Mammary epithelial cell (primary cell): ENCODE measurements around the gene PPP1R2.

Source experiments
- EZH2 ChIP-seq: IDR thresholded peaks from 2 replicates; pipeline ENCODE4 v1.6.1; 2012; ENCODE audit warnings: low read length, inconsistent platforms, borderline replicate concordance
- TF ChIP-seq, protein P1 (sequence below), 2 donors: IDR thresholded peaks in 1 of 2; conservative IDR thresholded peaks in 1 of 2; 2 replicates each; pipeline ENCODE4 v1.5.1; 2011 to 2012; ENCODE audit warnings: inconsistent platforms in 2 of 2, low read length in 2 of 2, mild to moderate bottlenecking in 2 of 2, control low read depth in 1 of 2, low read depth in 1 of 2; ENCODE audit not compliant: insufficient read depth in 1 of 2; ENCODE audit errors: extremely low read depth in 1 of 2

DNA sequence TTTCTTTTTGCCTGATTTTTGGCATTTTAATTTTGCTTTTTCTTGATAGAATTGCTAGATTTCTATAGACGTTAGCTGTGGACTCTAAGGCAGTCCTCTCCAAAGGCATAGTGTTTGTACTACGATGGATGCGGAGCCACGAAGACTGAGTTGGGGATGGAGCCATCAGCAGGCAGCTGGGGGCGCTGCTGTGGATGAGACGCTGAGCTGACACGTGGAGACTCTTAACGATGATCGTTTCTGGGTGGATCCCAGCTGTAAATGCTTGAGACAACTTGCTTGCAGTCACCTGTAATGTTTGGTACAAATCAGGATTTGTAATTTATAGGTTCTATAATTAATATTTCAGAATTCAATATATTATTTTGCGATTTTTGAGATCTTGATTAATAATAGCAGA lies 13.3 kb upstream of the PPP1R2 start:
- no peak for TF ChIP-seq EZH2
- TF ChIP-seq, protein P1, sequence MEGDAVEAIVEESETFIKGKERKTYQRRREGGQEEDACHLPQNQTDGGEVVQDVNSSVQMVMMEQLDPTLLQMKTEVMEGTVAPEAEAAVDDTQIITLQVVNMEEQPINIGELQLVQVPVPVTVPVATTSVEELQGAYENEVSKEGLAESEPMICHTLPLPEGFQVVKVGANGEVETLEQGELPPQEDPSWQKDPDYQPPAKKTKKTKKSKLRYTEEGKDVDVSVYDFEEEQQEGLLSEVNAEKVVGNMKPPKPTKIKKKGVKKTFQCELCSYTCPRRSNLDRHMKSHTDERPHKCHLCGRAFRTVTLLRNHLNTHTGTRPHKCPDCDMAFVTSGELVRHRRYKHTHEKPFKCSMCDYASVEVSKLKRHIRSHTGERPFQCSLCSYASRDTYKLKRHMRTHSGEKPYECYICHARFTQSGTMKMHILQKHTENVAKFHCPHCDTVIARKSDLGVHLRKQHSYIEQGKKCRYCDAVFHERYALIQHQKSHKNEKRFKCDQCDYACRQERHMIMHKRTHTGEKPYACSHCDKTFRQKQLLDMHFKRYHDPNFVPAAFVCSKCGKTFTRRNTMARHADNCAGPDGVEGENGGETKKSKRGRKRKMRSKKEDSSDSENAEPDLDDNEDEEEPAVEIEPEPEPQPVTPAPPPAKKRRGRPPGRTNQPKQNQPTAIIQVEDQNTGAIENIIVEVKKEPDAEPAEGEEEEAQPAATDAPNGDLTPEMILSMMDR (conservative IDR thresholded peaks at IDR 0.05 in 1 of 2, IDR thresholded peaks at IDR 0.05 in 1 of 2; ENCODE audit: extremely low read depth in 1 of 2, insufficient read depth in 1 of 2, low read depth in 1 of 2, low read length in 2 of 2) = no peak
